CD4-positive, alpha-beta T cell treated with Interleukin-17A for 4 hours (primary cell): ENCODE results near the gene PYGO2.
"Not testable (repeated sequence)": the region's sequence is repeated elsewhere in the genome, so short reads cannot be mapped to it uniquely, and the experiment has no call there.

Source experiments
- DNase-seq: peaks from one replicate; pipeline ENCODE4 v3.0.0-alpha.2; 2020; ENCODE audit warnings: mixed read lengths

The PYGO2 gene

DNA sequence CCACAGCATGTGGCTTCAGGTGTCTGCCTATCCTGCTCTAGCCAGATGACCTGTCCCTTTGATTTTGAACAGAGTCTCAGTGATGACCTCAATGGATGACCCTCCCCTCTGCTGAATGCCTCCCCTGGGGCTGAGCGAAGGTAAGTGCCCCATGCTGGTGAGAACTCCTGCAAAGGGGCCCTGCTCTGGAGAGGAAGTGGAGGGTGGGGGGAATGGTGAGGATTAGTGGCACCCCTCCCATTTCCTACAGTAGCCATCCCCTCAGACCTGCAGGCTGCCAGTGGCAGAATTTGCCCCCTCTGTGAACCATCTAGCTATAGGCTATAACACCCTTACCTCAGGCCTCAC lies 21.4 kb downstream of the PYGO2 start:
- DNase-seq, result no peak

DNA sequence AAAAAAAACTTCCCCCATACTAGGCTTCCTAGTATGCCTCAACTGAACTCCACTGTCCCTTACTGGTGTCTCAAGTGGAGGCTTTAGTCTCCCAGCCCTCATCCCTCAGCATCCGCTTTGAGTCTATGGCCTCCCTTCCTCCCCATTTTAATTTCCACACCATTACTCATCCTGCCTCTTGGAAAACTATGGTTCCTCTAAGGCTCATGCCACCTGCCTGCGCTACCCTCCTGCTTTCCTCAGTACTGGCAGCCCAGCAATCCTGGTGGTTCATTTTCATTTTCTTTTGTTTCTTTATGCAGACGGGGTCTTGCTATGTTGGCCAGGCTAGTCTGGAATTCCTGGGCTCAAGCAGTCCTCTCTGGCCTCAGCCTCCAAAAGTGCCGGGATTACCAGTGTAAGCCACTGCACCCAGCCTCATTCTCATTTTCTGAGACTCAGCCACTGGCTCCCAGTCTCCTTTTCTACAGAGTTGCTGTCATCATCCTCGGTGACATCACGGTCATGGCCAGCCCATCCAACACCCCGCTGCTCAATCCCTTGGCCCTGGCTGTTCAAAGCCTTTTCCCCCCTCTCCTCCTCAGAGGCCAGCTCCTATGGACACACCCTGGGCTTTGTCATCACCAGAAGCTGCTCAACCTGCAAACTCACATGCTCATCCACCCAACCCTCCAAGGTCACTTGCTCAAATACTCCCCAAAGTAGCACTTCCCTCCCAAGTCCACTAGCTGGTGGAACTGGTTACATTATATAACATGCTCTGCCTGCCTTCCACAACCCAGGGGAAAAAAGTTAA lies 22.8 kb downstream of the PYGO2 start:
- no peak for DNase-seq

DNA sequence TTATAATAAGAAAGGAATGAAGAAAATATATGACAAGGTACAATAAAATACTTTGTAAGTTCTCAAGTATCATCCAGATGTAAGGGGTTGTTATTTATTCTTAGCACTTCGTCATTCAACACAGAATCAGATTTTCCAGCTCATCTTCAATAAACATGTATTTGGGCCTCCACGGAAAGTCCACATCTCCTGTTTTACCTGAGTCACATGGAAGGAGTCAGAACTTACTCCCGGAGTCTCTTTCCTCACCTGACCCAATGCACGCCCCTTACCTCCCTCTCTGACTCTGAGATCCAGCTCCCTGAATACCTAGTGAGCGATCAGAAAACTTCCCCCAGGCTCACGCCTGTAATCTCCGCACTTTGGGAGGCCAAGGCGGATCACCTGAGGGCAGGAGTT lies 23.6 kb downstream of the PYGO2 start:
- DNase-seq, result no peak

DNA sequence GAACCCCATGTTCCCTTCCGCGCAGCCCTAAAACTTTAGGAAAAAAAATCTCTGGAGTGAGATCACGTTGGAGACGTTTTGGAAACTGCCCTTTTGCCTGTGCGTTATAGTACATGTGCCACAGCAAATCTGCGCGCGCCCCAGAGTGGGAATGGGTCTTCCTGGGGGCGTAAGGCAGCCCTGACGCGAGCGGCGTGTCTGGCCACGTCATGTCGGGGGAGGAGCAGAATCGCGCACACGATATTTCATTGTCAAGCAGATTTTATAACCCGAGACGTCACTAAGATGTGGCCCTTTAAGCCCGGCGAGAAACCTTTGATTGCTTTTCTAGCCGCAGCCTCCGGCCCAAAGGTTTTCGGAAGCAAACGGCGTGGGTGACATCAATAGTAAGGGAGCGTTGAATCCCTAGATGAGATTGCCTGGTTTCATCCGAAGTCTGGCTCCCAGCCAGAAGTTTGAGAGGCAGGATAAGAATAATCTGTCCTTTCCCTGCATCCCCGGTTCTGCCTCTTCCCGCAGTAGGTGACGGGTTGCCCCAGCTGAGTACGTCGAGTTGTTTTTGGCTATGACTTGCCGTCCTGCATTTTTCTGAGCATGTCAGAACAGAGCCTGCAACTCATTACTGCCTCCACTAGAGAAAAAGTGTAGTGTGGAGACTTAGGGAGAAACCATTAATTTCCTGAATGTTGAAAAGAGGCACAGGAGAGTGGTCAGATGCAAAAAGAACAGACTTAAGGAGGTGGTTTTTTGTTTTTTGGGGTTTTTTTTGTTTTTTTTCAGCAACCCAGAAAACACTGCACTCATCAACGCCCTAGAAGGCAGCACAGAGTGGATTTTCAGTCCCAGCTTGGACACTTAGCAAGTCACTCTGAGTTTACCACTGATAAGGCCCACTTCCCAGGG lies 24.2 kb downstream of the PYGO2 start:
- DNase-seq, result peak; percentile 92

DNA sequence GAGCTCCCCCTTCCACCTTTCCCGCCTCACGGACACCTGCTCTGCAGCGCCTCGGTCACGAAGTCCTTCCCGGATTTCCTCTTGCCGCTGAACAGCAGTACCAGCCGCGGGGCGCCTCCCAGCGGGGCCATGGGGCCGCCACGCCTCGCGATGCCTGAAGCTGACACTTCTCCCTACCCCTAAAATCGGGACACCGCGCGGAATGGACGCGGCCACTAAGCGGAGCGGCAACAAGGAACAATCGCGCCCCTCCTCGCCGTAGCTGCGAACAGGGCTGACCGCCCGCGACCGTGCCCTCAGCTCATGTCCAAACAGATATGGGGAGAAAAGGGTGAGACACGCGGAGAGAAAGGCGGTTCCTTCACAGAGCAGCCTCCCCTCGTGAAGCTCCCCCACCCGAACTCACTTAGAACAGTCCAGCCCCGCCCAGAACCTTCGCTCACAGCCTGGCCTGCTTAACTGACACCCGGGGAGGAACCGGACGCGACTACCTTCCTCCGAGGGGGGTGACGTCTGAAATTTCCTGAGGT lies 25.0 kb downstream of the PYGO2 start, which contains the start of gene PMVK:
PMVK (minus strand) TSS at position 165 of the 530 bp plus-strand sequence; CDS start at position 131, 34 bp downstream.
- peak; percentile 97 for DNase-seq

DNA sequence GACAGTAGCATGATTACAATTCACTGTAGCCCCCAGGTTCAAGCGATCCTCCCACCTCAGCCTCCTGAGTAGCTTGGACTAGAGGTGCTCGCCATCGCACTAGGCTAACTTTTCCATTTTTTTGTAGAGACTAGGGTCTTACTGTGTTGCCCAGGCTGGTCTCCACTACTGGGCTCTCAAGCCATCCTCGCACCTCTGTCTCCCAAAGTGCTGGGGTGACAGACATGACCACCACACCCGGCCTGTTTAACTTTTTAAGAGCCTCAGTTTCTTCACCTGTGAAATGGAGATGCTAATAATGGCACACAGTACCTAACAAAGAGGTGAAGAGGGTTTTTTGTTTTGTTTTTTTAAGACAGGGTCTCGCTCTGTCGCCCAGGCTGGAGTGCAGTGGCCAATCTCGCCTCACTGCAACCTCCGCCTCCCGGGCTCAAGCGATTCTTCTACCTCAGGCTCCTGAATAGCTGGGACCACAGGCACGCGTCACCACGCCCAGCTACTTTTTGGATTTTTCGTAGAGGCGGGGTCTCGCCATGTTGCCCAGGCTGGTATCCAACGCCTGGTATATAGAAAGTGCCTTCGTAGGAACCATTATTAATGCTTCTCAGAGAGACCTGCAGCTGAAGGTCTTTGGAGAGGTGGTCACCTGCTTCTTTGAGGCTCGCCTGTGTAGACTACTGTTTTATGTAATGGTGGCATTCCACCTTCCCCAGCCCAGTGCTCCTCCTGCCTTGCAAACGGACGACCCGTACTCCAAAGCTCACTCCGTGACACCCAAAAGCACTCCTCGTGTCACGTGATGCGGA lies 25.6 kb downstream of the PYGO2 start:
- DNase-seq, result no peak

DNA sequence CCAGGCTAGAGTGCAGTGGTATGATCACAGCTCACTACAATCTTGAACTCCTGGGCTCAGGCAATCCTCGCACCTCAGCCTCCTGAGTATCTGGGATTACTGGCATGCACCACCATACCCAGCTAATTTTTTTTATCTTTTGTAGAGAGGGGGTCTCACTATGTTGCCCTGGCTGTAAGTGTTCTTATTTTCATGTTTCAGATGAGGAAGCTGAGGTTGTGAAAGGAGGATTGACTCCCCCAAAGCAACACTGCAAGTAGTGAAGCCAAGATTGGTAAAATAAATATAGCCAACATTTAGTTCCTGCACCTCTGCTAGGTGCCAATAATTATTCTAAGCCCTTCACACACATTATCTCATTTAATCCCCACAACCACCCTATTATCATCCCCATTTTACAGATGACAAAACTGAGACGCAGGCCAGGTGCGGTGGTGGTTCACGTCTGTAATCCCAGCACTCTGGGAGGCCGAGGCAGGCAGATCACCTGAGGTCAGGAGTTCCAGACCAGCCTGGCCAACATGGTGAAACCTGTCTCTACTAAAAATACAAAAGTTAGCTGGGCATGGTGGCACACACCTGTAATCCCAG lies 27.1 kb downstream of the PYGO2 start:
- DNase-seq, result no peak

DNA sequence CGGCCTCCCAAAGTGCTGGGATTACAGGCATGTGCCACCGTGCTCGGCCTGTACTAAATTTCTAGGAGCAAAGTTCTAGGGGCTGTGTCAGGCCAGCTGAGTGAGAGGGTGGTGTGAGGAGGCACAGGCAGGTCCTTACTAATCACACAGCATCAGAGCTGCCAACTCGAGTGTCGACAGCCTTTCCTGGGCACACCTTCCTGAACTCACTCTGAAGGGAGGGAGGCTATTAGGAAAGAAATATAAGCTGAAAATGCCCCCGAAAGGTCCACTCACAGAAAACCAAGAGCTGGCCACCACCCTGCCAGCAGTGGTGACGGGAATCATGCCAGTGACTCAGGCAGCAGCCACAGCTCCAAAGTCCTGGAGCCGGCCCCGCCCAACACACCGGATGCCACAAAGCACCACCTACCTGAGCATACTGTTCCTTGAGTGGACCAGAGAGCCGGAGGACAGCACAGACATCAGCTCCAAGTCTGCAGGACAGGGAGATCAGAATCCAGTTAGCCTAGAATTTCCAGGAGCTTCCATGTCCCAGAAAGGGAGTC lies 29.6 kb downstream of the PYGO2 start:
- no peak for DNase-seq

DNA sequence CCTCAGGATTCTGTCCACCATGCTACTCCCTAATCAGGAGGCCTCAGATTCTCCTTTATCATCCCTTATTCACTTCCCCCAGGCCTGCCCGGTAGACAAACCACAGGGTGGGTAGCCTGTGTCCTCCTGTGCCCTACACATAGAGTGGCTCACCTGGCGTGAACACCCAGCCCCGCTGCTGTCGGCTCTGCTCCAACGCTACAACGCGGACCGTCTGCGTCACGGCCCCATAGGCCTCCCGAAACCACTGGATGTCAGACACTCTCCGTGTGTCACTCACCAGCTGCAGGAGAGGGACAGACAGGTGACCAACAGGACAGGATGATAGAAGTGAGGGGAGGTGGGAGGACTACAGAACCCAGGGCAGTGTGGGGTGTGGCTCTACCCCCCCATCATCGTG lies 35.4 kb downstream of the PYGO2 start:
- DNase-seq, result no peak

DNA sequence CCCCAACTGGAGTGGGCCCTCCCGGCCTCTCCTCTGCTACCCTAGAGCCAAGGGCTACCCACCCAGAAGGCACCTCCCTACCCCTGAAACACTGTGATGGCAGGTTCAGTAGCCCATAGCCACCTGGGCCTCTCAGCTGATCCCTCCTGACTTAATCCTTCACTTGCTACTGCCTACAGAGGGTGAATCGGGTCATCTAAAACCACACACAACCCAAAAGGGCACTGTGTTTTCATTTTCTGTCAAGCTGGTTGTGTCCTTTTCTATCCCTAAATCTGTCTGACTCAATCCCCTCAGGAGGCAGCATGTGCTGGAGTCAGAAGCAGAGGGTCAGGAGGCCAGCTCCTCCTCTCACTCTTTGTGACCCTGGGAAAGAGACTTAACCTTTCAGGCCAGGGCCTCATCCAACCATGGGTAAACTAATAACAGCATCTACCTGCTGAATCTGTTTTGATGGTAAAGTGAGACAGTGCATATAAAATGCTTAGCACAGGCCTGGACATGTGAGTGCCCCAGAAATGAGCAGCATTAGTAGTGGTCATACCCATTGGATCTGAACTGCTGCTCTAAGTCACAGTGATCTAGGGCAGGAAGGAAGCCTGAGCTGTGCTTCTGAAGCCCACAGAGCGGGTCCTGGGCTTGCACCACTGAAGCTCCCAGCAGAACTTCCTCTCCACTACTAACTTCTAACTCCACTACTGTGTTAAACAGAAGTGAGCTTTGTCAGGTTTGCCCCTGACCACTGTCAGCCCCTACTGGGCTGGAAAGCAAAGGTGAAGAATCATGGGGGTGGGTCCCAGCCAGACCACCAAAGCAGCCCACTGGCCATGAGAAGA lies 36.0 kb downstream of the PYGO2 start:
- DNase-seq, result no peak

DNA sequence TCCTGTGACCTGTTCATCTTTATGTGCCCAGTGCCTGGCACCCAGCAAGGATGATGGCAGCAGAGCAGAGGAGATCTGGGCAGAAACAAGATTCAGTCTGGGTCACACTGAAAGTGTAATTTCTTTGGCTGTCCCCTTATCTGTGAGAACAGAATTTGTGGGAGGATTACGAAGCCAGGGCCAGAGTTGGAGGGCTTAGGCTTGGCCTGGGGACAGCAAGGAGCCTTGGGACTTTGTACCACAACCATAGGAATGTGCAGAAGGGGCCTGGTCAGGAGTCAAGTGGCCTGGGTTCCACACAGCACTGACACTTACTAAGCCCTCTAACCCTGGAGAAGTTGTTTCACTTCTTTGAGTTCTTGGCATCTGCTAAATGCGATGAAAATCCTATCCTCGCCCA lies 37.9 kb downstream of the PYGO2 start:
- DNase-seq, result no peak

DNA sequence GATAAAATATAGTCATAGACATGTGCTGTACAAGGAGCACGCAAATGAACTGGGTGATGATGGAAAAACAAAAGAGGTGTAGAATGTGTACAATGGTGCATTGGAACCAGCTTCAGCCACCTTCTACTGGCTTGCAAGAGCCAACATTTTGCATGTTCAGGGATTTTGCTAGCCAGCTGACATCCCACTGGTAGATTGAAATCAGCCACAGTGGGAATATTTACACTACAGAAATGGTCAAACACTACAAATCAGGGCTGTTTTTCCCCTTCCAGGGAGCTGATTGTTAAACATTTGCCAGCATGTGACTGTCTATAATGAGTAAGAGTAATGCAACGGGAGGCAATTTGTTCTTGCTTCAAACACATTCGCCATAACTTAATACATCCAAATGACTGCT lies 48.3 kb downstream of the PYGO2 start:
- no peak for DNase-seq

DNA sequence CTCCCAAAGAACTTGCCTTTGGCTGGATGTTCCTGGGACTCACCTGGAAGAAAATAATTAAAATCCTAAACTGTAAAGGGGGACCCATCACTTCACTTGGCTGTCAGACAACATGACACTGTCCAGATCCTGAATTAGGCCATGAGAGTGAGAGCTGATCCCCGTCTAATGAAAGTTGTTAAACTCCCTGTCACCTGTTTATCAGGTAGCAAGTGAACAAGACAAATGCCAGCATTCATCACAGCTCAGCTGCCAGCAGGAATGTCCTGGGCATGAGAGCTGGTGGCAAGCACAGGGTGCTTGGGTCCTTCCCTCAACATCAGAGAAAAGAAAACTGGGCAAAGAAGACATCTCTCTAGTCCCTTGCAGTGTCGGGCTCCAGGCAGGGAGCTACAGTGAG lies 48.8 kb downstream of the PYGO2 start:
- no peak for DNase-seq

DNA sequence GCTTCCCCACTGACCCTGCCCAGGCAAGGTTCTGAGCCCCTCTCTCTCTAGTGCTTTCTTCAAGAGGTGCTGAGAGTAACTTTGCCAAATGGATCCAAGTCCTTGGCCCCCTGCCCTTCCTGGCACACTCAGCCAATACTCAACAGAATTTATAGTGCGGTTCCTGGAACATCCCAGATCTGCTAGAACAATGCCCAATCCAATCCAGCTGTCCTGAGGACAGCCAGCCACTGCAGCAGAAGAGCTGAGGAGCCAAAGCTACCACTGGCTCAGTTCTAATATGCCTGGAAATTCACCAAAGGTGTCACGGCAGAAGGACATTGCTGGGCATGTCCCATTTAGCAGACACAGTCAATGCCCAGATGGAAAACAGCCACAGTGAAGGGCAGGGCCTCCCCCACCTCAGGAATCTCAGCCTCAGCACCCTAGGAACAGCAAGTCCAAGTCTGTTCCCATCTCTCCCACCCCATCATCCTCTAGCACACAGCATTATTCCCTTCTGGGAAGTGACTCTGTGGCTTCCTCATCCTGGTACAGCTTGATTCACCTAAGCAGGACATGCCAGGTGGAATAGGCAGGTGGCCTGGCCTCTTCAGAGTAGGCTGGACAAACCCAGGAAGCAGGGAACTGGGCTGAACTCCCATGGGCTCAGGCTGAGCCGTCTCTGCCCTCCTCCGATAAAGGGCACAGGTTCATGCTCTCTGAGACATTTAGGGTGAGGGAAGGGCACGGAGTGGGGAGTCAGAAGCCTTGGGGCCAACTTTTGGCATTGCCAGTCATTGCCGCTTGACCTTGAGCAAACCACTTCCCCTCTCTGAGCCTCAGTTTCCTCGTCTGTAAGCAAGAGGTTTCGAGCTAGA lies 49.7 kb downstream of the PYGO2 start:
- DNase-seq, result no peak

DNA sequence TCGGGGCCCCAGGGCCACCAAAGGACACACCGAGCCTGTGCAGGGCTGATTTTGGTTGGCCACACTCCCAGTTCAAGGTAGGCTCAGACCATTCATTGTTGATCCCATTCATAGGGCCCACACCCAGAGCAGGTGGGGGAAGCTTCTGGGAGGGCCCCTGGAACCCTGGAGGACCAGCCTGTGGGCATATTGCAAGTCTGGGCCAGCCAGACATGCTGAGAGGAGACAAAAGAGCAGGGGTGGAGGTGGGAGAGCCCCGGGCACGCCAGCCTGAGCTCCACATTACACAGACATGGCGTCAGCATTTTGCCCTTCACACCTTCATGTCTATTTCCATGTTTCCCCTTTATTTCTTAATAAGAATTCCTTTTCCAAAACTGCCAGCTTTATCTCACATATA lies 50.7 kb downstream of the PYGO2 start:
- no peak for DNase-seq

DNA sequence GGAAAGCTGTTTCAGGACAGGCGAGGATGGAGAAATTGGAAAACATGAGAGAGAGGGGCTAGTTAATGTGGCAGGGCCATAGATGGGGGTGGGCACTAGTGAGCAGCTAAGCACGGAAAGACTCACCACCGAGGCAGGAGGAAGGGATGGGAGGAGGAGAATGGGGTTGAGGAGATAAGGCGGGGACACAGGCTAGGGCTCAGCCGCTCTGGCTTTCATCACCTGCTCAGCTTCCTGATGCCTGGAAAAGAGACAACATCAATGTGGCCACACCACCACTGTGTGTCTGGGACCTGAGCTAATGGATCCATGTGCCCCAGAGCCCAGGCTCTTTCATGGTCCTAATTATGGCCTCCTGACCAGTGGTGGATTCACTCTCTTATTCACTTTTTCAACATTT lies 52.6 kb downstream of the PYGO2 start:
- DNase-seq, result no peak

DNA sequence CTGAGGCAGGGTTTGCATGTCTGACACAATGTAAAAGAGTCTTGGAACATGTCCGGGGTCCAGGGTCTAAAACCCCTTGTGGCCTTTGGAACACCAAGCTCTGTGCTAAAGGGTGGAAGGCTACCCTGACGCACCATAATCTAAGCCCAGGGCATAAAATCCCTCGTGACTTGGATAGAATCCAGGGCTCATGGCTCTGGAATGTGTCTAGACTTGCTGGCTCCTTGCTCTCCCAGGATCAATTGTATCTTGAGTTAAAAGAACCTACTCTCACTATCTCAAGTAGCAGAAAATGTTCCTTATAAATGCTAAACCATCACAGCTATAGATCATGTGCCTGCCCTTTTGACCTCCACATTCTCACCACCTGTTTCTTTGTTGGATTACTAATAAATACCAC lies 53.5 kb downstream of the PYGO2 start:
- DNase-seq, result not testable (repeated sequence)
